Measurements from ENCODE around the gene MLLT10. TPM values are rescaled to one million over a fixed set of nuclear protein-coding genes. Genes with fewer than 3 reads are reported as not detected.

MLLT10 gene
- total and polyA plus RNA-seq, 9 of the 15 experiments (the other 6 are each of a cell fraction or from before 2014, with no cell fraction given), result 18.8 to 81.4 (median 64.2) TPM

DNA sequence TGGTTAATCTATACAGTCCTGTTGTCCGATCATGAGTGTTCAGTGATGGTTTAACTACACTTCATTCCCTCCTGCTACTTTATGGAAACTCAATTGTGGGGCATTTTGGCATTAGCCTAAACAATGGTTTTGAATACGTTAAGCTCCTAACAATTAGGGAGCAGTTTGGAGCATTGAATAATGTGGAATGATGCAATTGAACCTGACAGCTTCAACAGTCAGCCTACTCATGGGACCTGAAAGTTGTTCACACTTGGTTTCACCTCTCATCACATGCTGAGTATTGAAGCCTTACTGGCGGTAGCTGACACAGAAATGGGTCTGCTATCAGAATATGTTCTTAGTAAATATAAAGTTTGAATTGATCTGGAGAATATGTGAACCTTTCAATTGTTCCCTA lies 186.1 kb downstream of the MLLT10 start:
- Histone ChIP-seq H3K9ac (ENCODE audit: insufficient read depth in 1 of 2, low read depth in 2 of 2, low read length in 2 of 2) (no peak overlapping the region), H3K9me1 (ENCODE audit: control insufficient read depth, insufficient read depth, low read length) (no peaks in the 10 kb centered on the region), H2AFZ (ENCODE audit: low read depth, low read length) (no peak overlapping the region), H3K9me3 (replicated peaks; ENCODE audit: control insufficient read depth, insufficient read depth, low read depth, low read length) (no peaks in the 10 kb centered on the region), H3K27ac (ENCODE audit: extremely low read depth, low read depth, low read length) (no peak overlapping the region; the same call in 2 of the 3 replicates), H4K20me1 (replicated peaks; ENCODE audit: control insufficient read depth, insufficient read depth, low read length) (0 out of 2 replicates have a peak, but pooled peaks cover 4% of the 10 kb centered on the region), H3K27me3 (ENCODE audit: control insufficient read depth in 2 of 2, insufficient read depth in 2 of 2, low read length in 2 of 2) (no peaks in the 10 kb centered on the region), H3K4me3 (no peak overlapping the region), H3K4me1 (replicated peaks in 1 of 2; ENCODE audit: control insufficient read depth in 2 of 2, insufficient read depth in 2 of 2, low read length in 2 of 2) (peaks cover 0 to 18% of the 10 kb centered on the region in 2 experiments; a peak in 3 of 5 replicates), H3K36me3 (ENCODE audit: control insufficient read depth, insufficient read depth, low read length) (peaks cover 47% of the 10 kb centered on the region), H3K4me2 (ENCODE audit: insufficient read depth, low read length) (no peak overlapping the region), H3K79me2 (ENCODE audit: control insufficient read depth, insufficient read depth, low read length) (0 out of 3 replicates have a peak, but pooled peaks cover 3% of the 10 kb centered on the region)
- ChIA-PET POLR2A (interaction anchor here (0.7 kb wide), 1 partner anchor 16 kb away, joined by 3 read pairs; no protein-coding TSS in a partner anchor), CTCF (ENCODE audit: low intra/inter-chr PET ratio) (no interaction called here)
- intact Hi-C loops (cut with micrococcal nuclease) (loop anchor here (10.0 kb wide), 1 partner anchor 95 kb away; no protein-coding TSS in a partner anchor), in situ Hi-C loops (cut with MboI) (no loop called here)
- WGBS (ENCODE audit: insufficient coverage, low coverage, missing lambda C conversion rate), result 80% methylated on average over 3 of the region's 3 CpGs
- FAIRE-seq, result no peak
- ATAC-seq, result peak; percentile 29; the same call in 1 of the 3 replicates
- no TSS peak for BruUV-seq (replicated peaks)
- DNase-seq (ENCODE audit: extremely low read depth in 1 of 4, low spot score in 3 of 4), result no peak
- TF ChIP-seq RFX1 (IDR thresholded peaks at IDR 0.05) (no peak), HMGN3 (IDR thresholded peaks at IDR 0.05; ENCODE audit: borderline replicate concordance, extremely low read depth, insufficient read length, low read depth, low read length) (no peak), ZNF583 (CRISPR knock-in tag; IDR thresholded peaks at IDR 0.05) (no peak), JUND (IDR thresholded peaks at IDR 0.05; ENCODE audit: borderline replicate concordance, low read depth, low read length) (no peak), JUND (tag; IDR thresholded peaks at IDR 0.05; ENCODE audit: borderline replicate concordance, low read depth, low read length) (no peak), RBM17 (IDR thresholded peaks at IDR 0.05; ENCODE audit: borderline replicate concordance, low read depth, low read length) (no peak), SRSF1 (IDR thresholded peaks at IDR 0.05; ENCODE audit: low read depth, low read length) (no peak), PRMT5 (CRISPR knock-in tag; IDR thresholded peaks at IDR 0.05) (no peak), EWSR1 (IDR thresholded peaks at IDR 0.05; ENCODE audit: borderline replicate concordance, low read depth, partially characterized antibody) (no peak), TAF9B (IDR thresholded peaks at IDR 0.05; ENCODE audit: partially characterized antibody) (no peak), L3MBTL2 (IDR thresholded peaks at IDR 0.05) (peak; percentile 83), ZNF778 (CRISPR knock-in tag; IDR thresholded peaks at IDR 0.05) (no peak), ZNF551 (CRISPR knock-in tag; IDR thresholded peaks at IDR 0.05) (no peak)
- TF ChIP-seq, protein P1, sequence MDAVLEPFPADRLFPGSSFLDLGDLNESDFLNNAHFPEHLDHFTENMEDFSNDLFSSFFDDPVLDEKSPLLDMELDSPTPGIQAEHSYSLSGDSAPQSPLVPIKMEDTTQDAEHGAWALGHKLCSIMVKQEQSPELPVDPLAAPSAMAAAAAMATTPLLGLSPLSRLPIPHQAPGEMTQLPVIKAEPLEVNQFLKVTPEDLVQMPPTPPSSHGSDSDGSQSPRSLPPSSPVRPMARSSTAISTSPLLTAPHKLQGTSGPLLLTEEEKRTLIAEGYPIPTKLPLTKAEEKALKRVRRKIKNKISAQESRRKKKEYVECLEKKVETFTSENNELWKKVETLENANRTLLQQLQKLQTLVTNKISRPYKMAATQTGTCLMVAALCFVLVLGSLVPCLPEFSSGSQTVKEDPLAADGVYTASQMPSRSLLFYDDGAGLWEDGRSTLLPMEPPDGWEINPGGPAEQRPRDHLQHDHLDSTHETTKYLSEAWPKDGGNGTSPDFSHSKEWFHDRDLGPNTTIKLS (IDR thresholded peaks at IDR 0.05; ENCODE audit: borderline replicate concordance, low read depth), result no peak
- TF ChIP-seq, protein P2, sequence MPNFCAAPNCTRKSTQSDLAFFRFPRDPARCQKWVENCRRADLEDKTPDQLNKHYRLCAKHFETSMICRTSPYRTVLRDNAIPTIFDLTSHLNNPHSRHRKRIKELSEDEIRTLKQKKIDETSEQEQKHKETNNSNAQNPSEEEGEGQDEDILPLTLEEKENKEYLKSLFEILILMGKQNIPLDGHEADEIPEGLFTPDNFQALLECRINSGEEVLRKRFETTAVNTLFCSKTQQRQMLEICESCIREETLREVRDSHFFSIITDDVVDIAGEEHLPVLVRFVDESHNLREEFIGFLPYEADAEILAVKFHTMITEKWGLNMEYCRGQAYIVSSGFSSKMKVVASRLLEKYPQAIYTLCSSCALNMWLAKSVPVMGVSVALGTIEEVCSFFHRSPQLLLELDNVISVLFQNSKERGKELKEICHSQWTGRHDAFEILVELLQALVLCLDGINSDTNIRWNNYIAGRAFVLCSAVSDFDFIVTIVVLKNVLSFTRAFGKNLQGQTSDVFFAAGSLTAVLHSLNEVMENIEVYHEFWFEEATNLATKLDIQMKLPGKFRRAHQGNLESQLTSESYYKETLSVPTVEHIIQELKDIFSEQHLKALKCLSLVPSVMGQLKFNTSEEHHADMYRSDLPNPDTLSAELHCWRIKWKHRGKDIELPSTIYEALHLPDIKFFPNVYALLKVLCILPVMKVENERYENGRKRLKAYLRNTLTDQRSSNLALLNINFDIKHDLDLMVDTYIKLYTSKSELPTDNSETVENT (CRISPR knock-in tag; IDR thresholded peaks at IDR 0.05), result no peak
- TF ChIP-seq, protein P3, sequence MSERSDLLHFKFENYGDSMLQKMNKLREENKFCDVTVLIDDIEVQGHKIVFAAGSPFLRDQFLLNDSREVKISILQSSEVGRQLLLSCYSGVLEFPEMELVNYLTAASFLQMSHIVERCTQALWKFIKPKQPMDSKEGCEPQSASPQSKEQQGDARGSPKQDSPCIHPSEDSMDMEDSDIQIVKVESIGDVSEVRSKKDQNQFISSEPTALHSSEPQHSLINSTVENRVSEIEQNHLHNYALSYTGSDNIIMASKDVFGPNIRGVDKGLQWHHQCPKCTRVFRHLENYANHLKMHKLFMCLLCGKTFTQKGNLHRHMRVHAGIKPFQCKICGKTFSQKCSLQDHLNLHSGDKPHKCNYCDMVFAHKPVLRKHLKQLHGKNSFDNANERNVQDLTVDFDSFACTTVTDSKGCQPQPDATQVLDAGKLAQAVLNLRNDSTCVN (CRISPR knock-in tag; IDR thresholded peaks at IDR 0.05), result no peak
- TF ChIP-seq, protein P4, sequence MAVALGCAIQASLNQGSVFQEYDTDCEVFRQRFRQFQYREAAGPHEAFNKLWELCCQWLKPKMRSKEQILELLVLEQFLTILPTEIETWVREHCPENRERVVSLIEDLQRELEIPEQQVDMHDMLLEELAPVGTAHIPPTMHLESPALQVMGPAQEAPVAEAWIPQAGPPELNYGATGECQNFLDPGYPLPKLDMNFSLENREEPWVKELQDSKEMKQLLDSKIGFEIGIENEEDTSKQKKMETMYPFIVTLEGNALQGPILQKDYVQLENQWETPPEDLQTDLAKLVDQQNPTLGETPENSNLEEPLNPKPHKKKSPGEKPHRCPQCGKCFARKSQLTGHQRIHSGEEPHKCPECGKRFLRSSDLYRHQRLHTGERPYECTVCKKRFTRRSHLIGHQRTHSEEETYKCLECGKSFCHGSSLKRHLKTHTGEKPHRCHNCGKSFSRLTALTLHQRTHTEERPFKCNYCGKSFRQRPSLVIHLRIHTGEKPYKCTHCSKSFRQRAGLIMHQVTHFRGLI (CRISPR knock-in tag; IDR thresholded peaks at IDR 0.05), result no peak
